ENCODE measurements around the gene COMMD4. TPM values are rescaled to one million over a fixed set of nuclear protein-coding genes. Genes with fewer than 3 reads are reported as not detected.

Gene COMMD4
- total and polyA plus RNA-seq, 2 of the 4 experiments (the other 2 are of a cell fraction): 91.2 to 133 TPM

Small RNA genes lying within 50 kb of the gene (microRNA-seq; reads per million reads assigned to microRNA genes)
- not detected for gene MIR631 (ENCODE audit: unreplicated experiment)
- gene RN7SL327P (ENCODE audit: insufficient read depth, insufficient read length): not detected

Small RNA genes lying within 50 kb of the gene (small RNA-seq; reads per million reads assigned to genes)
- 0 reads per million in 5 experiments for gene RN7SL327P

Other genes with a start within 250 kb of the COMMD4 start
- gene C15orf39, start 134.2 kb upstream of the COMMD4 start, total RNA-seq (2012; rRNA removed): 1.3 and 1.9 TPM in 2 replicates
- gene C15orf39, start 134.2 kb upstream of the COMMD4 start, polyA plus RNA-seq (2012; rRNA removed): 5.7 and 7.0 TPM in 2 replicates
- not detected in 2 replicates for gene GOLGA6C, start 77.7 kb upstream of the COMMD4 start, total RNA-seq (2012; rRNA removed)
- gene GOLGA6C, start 77.7 kb upstream of the COMMD4 start, polyA plus RNA-seq (2012; rRNA removed): not detected in 2 replicates
- not detected in 2 replicates for gene GOLGA6D, start 53.2 kb upstream of the COMMD4 start, total RNA-seq (2012; rRNA removed)
- not detected in 2 replicates for gene GOLGA6D, start 53.2 kb upstream of the COMMD4 start, polyA plus RNA-seq (2012; rRNA removed)
- 0.56 and 1.1 TPM in 2 replicates for gene NEIL1, start 11.0 kb downstream of the COMMD4 start, total RNA-seq (2012; rRNA removed)
- gene NEIL1, start 11.0 kb downstream of the COMMD4 start, polyA plus RNA-seq (2012; rRNA removed): 3.6 and 3.7 TPM in 2 replicates
- 29.7 and 34.8 TPM in 2 replicates for gene MAN2C1, start 32.5 kb downstream of the COMMD4 start, total RNA-seq (2012; rRNA removed)
- 153 and 157 TPM in 2 replicates for gene MAN2C1, start 32.5 kb downstream of the COMMD4 start, polyA plus RNA-seq (2012; rRNA removed)
- gene SIN3A, start 115.6 kb downstream of the COMMD4 start, total RNA-seq (2012; rRNA removed): 25.6 and 31.5 TPM in 2 replicates
- 21.2 and 25.3 TPM in 2 replicates for gene SIN3A, start 115.6 kb downstream of the COMMD4 start, polyA plus RNA-seq (2012; rRNA removed)
- gene PTPN9, start 243.3 kb downstream of the COMMD4 start, total RNA-seq (2012; rRNA removed): 20.0 and 26.5 TPM in 2 replicates
- gene PTPN9, start 243.3 kb downstream of the COMMD4 start, polyA plus RNA-seq (2012; rRNA removed): 26.3 and 38.9 TPM in 2 replicates

Data from IMR-90 (cell line).